Lung (tissue), 12 donors: Measurements from ENCODE around the gene NECAB3. TPM values are rescaled to one million over a fixed set of nuclear protein-coding genes. Genes with fewer than 3 reads are reported as not detected.
A peak's percentile ranks its signal among the peaks of the same experiment; 100 is the strongest.

Experiments
- ATAC-seq: fragments of 200-7000 bp; cut with Tn5 transposase; one replicate; pipeline ENCODE4 v1.9.1; 2020; ENCODE audit warnings: moderate number of reproducible peaks; ENCODE audit not compliant: insufficient read depth, low FRiP score
- DNase-seq, 3 donors: peaks; one replicate each; pipeline ENCODE4 v3.0.0-alpha.2; 2013 to 2017
- H3K27ac ChIP-seq, 2 donors: one replicate each; pipeline ENCODE4 v1.5.1; 2013; ENCODE audit warnings: mild to moderate bottlenecking in 2 of 2, moderate library complexity in 2 of 2, control low read depth in 1 of 2, inconsistent platforms in 1 of 2, low read depth in 1 of 2, low read length in 1 of 2
- H3K27me3 ChIP-seq, 3 donors: one replicate each; pipeline ENCODE4 v1.5.1; 2013; ENCODE audit warnings: low read length in 2 of 3; ENCODE audit not compliant: control insufficient read depth in 3 of 3, insufficient read depth in 3 of 3
- H3K36me3 ChIP-seq, 4 donors: one replicate each; pipeline ENCODE4 v1.5.1; 2013; ENCODE audit warnings: low read length in 4 of 4, mild to moderate bottlenecking in 1 of 4, moderate library complexity in 1 of 4; ENCODE audit not compliant: control insufficient read depth in 4 of 4, insufficient read depth in 4 of 4
- H3K4me1 ChIP-seq, 5 donors: one replicate each; pipeline ENCODE4 v1.5.1; 2013; ENCODE audit warnings: low read length in 5 of 5, mild to moderate bottlenecking in 2 of 5, moderate library complexity in 1 of 5; ENCODE audit not compliant: control insufficient read depth in 5 of 5, insufficient read depth in 5 of 5
- H3K4me3 ChIP-seq: one replicate; pipeline ENCODE4 v1.5.1; 2013; ENCODE audit warnings: mild to moderate bottlenecking, control low read depth, moderate library complexity
- H3K9ac ChIP-seq, 2 donors: one replicate each; pipeline ENCODE4 v1.5.1; 2013; ENCODE audit warnings: low read length in 2 of 2, control low read depth in 1 of 2; ENCODE audit not compliant: insufficient read depth in 1 of 2
- H3K9me3 ChIP-seq, 4 donors: one replicate each; pipeline ENCODE4 v1.5.1; 2013; ENCODE audit warnings: low read length in 3 of 4, mild to moderate bottlenecking in 1 of 4, moderate library complexity in 1 of 4; ENCODE audit not compliant: control insufficient read depth in 4 of 4, insufficient read depth in 3 of 4
- CTCF ChIP-seq: IDR thresholded peaks from 2 replicates; pipeline ENCODE4 v1.5.1; 2012; ENCODE audit warnings: mild to moderate bottlenecking; ENCODE audit errors: control extremely low read depth, extremely low read depth
- WGBS, 2 donors: extraction: QIAGEN DNeasy Blood & Tissue Kit; methylation state at CpG; one replicate each; pipeline ENCODE4 v1.1.7; 2013; 5-methylcytosine and 5-hydroxymethylcytosine counted together
- polyA plus RNA-seq, 2 donors: library from polyadenylated mRNA; stranded (reverse); fragments of 200-250 nt; gene quantifications; one replicate each; pipeline ENCODE4 v1.2.1, GENCODE V29; 2013
- total RNA-seq, 2 donors: library from RNA; depleted of rRNA in 1 of 2; stranded (reverse); fragments of >200 nt in 1 of 2; gene quantifications; one replicate each; pipeline ENCODE4 v1.2.1, GENCODE V29; 2014 to 2021
- donor health status: control.
- donor health status: control.
- donor health status: Bipolar disorder and iron deficiency.
- donor health status: healthy.
- donor health status: DM: yes; HTN: yes; CAD: no.

NECAB3 gene
- total and polyA plus RNA-seq, 4 donors = 21.2 to 127 (median 72.2) TPM

- Histone ChIP-seq H3K9ac (no peak overlapping the region), H3K36me3 (no peaks in the 10 kb centered on the region), H3K4me3 (no peak overlapping the region), H3K27ac (no peak overlapping the region), H3K4me1 (peaks cover 0 to 30% (median 19%) of the 10 kb centered on the region in 5 donors), H3K27me3 (no peaks in the 10 kb centered on the region), H3K9me3 (no peaks in the 10 kb centered on the region)
- TF ChIP-seq CTCF = no peak
- DNase-seq (no peak), ATAC-seq (no peak)
- 95 to 98% methylated on average over 1 of the region's 1 CpG for WGBS, 2 donors
These were observed 15.3 kb upstream of the NECAB3 start for GRCh38 chr20:33689493-33689892.

- Histone ChIP-seq H3K27ac (peak overlapping the region in 1 of 2 donors; percentile 24), H3K9ac (no peak overlapping the region), H3K9me3 (no peaks in the 10 kb centered on the region), H3K4me1 (peaks cover 0 to 27% (median 21%) of the 10 kb centered on the region in 5 donors), H3K36me3 (no peaks in the 10 kb centered on the region), H3K27me3 (no peaks in the 10 kb centered on the region), H3K4me3 (no peak overlapping the region)
- ATAC-seq (no peak), DNase-seq (peak in 2 of 3 donors; percentile 37 to 67)
- WGBS, 2 donors = 62 to 94% methylated on average over 3 of the region's 3 CpGs
- TF ChIP-seq CTCF = no peak
These were observed 14.8 kb upstream of the NECAB3 start for GRCh38 chr20:33688938-33689424.

GRCh38 chr20:33687993-33688937 is 14.0 kb upstream of the NECAB3 start:
- Histone ChIP-seq H3K4me3 (no peak overlapping the region), H3K36me3 (no peaks in the 10 kb centered on the region), H3K27ac (peak overlapping the region in 1 of 2 donors; percentile 35), H3K27me3 (no peaks in the 10 kb centered on the region), H3K9ac (no peak overlapping the region), H3K4me1 (peaks cover 0 to 25% (median 18%) of the 10 kb centered on the region in 5 donors), H3K9me3 (no peaks in the 10 kb centered on the region)
- TF ChIP-seq CTCF = no peak
- 79 to 98% methylated on average over 3 of the region's 3 CpGs for WGBS, 2 donors
- DNase-seq = no peak
- ATAC-seq = no peak
